RPMI8226 (cell line): ENCODE measurements around the gene RAB12.
"Not testable (repeated sequence)": the region's sequence is repeated elsewhere in the genome, so short reads cannot be mapped to it uniquely, and the experiment has no call there.

Source experiments
- DNase-seq: peaks from one replicate; pipeline ENCODE4 v3.0.0-alpha.2; 2015

Gene RAB12

DNA sequence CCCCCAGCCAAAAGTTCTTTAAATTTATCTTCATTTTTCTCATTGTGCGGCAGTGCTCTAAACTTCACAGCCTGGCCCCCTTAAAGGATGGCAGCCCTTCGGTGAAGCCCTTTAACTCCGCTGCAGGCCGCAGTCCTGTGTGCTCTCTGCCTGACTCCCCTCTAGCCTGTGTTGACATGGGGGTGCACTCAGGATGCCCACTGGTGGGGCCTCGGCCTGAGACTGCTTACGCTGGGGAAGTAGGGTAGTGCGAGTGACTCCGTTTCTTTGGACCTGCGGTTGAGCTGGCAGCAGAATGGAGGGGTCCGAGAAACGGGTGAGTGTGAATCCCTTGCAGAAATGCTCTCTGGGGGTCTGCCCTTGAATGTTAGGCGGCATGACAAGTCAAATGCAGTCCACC, 5.6 kb downstream of the RAB12 start:
- no peak for DNase-seq

DNA sequence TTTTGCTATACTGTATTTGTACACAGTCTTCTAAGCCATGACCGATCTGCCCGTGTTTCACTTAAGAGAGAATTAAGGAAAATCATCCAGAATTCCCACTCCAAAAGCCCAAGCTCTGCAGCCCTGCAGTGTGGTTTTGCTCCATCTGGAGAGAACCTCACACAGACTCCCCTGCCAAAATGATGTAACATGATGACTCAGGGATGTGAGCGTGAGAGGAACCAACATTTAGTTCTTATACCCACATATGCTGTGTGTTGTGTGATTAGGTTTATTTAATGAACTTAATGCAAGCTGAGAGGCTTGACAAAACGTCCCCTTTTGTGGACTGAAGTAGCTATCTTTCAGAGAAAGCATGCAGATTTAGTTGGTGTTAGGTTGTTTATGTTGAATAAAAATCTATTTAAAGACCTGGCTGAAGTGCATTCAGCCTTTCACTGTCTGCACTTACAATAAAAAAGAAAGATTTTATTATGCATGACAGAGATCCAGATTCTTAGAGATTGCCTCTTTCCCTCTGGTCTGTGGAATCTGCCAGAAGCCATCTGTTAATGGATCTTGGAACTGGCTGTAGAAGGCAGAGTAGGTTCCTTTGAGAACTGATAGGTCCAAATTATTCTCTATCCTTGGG, 6.3 kb downstream of the RAB12 start:
- no peak for DNase-seq

- DNase-seq = no peak
Observed at GRCh38 chr18:8616028-8616401, 6.8 kb downstream of the RAB12 start.

DNA sequence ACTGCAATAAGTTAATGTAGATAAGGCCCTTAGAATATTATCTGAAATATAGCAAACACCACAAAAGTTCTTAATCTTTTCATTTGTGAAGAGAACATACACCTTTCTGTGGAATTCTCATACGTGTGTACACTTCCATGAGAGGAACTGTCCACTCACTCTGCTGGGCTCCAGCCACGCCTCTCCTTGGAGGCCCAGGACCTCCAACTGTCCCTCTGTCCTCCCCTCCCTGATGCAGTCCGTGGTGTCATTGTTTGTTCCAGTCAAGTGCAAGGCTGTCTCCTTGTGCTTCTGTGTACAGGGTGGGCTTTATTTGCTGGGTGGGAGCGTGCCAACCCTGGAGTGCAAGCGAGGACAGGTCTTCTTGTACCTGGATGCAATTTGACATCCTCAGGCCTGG, 8.7 kb downstream of the RAB12 start:
- DNase-seq = no peak

- no peak for DNase-seq
Observed at GRCh38 chr18:8619041-8619440, 9.8 kb downstream of the RAB12 start.

DNA sequence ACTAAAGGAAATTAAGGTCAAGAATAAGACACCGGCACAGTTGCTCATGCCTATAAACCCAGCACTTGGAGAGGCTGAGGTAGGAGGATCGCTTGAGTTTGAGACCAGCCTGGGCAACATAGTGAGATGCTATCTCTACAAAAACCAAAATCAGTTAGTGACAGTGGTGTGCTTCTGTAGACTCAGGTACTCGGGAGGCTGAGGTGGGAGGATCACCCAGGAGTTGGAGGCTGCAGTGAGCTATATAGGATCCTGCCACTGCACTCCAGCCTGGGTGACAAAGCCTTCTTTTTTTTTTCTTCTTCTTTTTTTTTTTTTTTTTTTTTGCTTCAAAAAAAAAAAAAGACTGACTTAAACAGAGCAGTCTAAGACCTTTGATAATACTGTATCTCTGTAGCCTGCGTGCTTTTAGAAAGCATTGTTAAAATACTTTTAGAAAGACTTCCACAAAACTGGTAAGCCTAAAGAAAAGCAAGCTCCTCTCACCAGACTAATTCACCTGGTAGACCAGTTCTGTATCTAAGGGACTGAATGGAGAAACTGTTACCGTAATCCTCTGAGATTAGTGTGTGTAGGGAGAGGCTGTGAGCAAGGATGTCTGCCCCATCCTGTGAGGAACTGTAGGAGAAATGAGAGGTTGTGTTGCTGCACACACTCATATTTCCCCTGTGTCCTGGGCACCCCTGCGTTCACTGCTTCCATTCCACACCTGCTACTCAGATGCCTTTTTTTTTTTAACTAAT, 10.8 kb downstream of the RAB12 start:
- DNase-seq = no peak

DNA sequence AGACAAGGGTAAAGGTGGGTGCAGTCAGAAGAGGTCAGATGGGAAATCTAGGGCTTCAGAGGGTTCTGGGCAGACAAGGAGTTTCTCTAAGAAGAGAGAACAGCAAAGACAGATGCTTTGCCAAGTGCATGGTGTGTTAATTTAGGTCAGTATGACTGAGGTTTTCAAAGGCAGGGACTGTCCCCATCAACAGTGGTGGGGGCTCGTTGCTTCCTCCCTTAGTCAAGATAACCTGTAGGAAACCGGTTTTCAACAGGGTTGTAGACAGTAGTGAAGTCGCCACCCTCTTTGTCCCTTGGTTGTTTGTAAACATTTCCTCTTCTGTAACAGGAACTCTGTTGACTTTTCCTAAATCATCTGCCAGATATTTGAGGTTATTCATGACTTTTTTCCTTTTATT, 11.6 kb downstream of the RAB12 start:
- DNase-seq = no peak

GRCh38 chr18:8622625-8623024, 13.4 kb downstream of the RAB12 start:
- not testable (repeated sequence) for DNase-seq

- peak; percentile 68 for DNase-seq
Observed at GRCh38 chr18:8623549-8624106, 14.4 kb downstream of the RAB12 start.

GRCh38 chr18:8625461-8626092, 16.3 kb downstream of the RAB12 start:
- no peak for DNase-seq

DNA sequence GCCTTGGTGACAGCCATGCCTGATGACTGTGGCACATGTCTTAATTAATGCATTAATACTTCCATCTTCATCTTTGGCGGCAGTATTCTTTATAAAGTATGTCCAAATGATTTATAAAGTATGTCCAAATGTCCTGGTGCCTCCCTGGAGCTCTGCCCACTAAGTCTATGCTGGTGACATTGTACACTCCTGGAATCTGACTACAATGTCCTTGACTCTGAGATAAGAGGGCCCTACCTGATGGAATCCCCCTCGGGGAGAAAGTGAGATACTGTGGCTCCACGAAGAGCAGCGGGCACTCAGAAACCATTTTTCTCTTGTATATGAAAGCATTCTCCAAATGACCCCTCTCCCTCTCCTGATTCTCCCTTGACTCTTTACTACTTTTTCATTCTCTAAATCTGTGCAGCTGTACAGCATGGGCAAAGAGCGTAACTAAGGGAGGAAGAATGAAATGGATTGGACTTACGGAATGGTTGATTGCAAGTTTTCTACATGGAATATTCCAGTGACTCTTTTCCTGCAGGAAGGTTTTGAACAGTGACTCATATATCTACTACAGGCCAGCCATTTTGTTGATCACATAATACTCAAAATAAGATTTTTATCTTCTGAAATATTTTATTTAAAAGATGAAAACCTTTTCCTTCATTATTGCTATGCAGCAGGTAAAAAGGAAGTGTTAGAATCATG, 17.3 kb downstream of the RAB12 start:
- DNase-seq = no peak

- no peak for DNase-seq
Observed at GRCh38 chr18:8627107-8627472, 17.9 kb downstream of the RAB12 start.

- no peak for DNase-seq
Observed at GRCh38 chr18:8627540-8627939, 18.3 kb downstream of the RAB12 start.

GRCh38 chr18:8629602-8630001, 20.4 kb downstream of the RAB12 start:
- no peak for DNase-seq

GRCh38 chr18:8630546-8630945, 21.3 kb downstream of the RAB12 start:
- DNase-seq = no peak

GRCh38 chr18:8631265-8631664, 22.0 kb downstream of the RAB12 start:
- no peak for DNase-seq

DNA sequence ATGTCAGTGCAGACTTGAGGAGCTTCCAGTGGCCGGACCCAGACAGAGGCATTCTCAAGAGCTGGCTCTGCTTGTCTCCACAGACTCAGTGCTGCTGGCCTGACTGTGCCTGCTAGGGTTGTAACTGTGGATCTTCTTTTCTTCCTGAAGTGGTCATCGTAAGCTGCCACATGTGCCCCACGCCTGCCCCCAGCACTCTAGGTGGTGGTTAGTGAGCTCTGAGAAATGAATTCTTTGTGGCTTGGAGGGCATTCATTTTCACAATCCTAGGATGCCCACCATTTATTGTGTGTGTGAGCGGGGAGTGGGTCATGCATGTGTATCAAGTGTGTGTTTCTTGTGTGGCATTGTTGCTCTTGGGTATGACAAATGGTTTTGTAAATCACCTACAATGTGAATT, 23.1 kb downstream of the RAB12 start:
- DNase-seq = no peak

- no peak for DNase-seq
Observed at GRCh38 chr18:8634508-8634907, 25.3 kb downstream of the RAB12 start.

GRCh38 chr18:8635087-8635486, 25.9 kb downstream of the RAB12 start:
- no peak for DNase-seq

- no peak for DNase-seq
Observed at GRCh38 chr18:8639762-8640161, 30.5 kb downstream of the RAB12 start.

DNA sequence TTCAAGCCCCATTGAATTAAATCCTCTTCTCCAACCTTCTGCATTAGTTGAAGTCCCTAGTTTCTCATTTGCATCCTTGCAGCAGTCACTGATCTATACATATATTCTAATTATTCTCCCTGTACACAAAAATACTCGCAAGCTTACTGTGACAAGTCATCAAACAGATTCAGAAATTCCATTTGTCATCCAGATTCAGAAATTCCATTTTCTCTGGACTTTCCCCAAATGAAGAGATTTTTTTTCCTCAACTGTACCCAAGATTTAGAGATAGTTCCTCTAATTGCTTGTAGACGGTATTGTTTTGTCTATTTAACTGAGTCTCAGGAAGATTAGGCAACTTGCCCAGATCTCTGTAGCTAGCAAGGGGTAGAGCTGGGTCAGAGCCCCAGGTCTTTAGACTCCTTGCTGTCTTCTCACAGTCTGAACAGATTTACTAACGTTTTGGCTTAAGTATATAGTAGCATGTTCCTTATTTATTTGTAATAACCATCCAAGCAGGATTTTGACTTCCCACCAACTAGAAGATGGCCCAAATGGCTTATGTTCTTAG, 34.2 kb downstream of the RAB12 start:
- DNase-seq = no peak

- DNase-seq = not testable (repeated sequence)
Observed at GRCh38 chr18:8647359-8647758, 38.1 kb downstream of the RAB12 start.
